ENCODE measurements around the gene GRB2. TPM values are rescaled to one million over a fixed set of nuclear protein-coding genes. Genes with fewer than 3 reads are reported as not detected.

The GRB2 gene
- total and polyA plus RNA-seq, 2 donors from 2014 or later: 65.3 to 119 TPM

GRCh38 chr17:75289832-75290337 lies 115.6 kb downstream of the GRB2 start:
- Histone ChIP-seq H3K4me3 (ENCODE audit: low read length in 3 of 3) (peak overlapping the region; percentile 71 to 90 (median 87)), H3K36me3 (ENCODE audit: control insufficient read depth in 2 of 3, insufficient read depth in 3 of 3, low read length in 3 of 3) (peaks cover 0 to 4% (median 3%) of the 10 kb centered on the region in 3 donors), H3K27me3 (ENCODE audit: control insufficient read depth, insufficient read depth, low read length) (no peaks in the 10 kb centered on the region), H3K9me3 (ENCODE audit: control insufficient read depth in 2 of 3, insufficient read depth in 1 of 3, low read length in 3 of 3) (no peaks in the 10 kb centered on the region), H3K4me1 (ENCODE audit: control insufficient read depth in 2 of 3, insufficient read depth in 2 of 3, low read depth in 1 of 3, low read length in 3 of 3) (peaks cover 0 to 3% (median 0%) of the 10 kb centered on the region in 3 donors), H3K9ac (ENCODE audit: low read length in 3 of 3) (peak overlapping the region; percentile 77 to 84 (median 81)), H3K27ac (ENCODE audit: low read depth in 2 of 2, low read length in 2 of 2) (peak overlapping the region; percentile 92 to 93)
- FAIRE-seq: no peak
- intact Hi-C loops (cut with DNase I): no loop called here
- peak; percentile 37 for TF ChIP-seq CTCF (IDR thresholded peaks at IDR 0.05; ENCODE audit: borderline replicate concordance, extremely low read depth, insufficient read depth)
- DNase-seq: peak in 3 of 5 donors; percentile 38 to 72 (median 57)

GRCh38 chr17:75289115-75289831 lies 116.2 kb downstream of the GRB2 start, which contains the start of gene SLC25A19:
Gene SLC25A19, minus strand, starts transcription at chr17:75289433. Its CDS starts 2,669 bp downstream, at chr17:75286764.
- peak within 1 kb of the TSS; percentile 77 to 84 (median 81) for H3K9ac ChIP-seq (ENCODE audit: low read length in 3 of 3)
- peak; percentile 69 for FAIRE-seq
- intact Hi-C loops (cut with DNase I): no loop called here

GRCh38 chr17:75288770-75289114 lies 116.7 kb downstream of the GRB2 start:
- Histone ChIP-seq H3K36me3 (ENCODE audit: control insufficient read depth in 2 of 3, insufficient read depth in 3 of 3, low read length in 3 of 3) (peaks cover 0 to 4% (median 3%) of the 10 kb centered on the region in 3 donors), H3K4me3 (ENCODE audit: low read length in 3 of 3) (peak overlapping the region; percentile 66 to 87 (median 71)), H3K27me3 (ENCODE audit: control insufficient read depth, insufficient read depth, low read length) (no peaks in the 10 kb centered on the region), H3K9ac (ENCODE audit: low read length in 3 of 3) (peak overlapping the region; percentile 61 to 73 (median 62)), H3K9me3 (ENCODE audit: control insufficient read depth in 2 of 3, insufficient read depth in 1 of 3, low read length in 3 of 3) (no peaks in the 10 kb centered on the region), H3K27ac (ENCODE audit: low read depth in 2 of 2, low read length in 2 of 2) (peak overlapping the region; percentile 39 to 93), H3K4me1 (ENCODE audit: control insufficient read depth in 2 of 3, insufficient read depth in 2 of 3, low read depth in 1 of 3, low read length in 3 of 3) (peaks cover 0 to 3% (median 0%) of the 10 kb centered on the region in 3 donors)
- intact Hi-C loops (cut with DNase I): no loop called here
- DNase-seq (no peak), FAIRE-seq (no peak)
- no peak for TF ChIP-seq CTCF (IDR thresholded peaks at IDR 0.05; ENCODE audit: borderline replicate concordance, extremely low read depth, insufficient read depth)

More at GRCh38 chr17:75289115-75289831, 116.2 kb downstream of the GRB2 start, which contains the start of gene SLC25A19:
- no peaks in the 10 kb centered on the region for H3K9me3 ChIP-seq (ENCODE audit: control insufficient read depth in 2 of 3, insufficient read depth in 1 of 3, low read length in 3 of 3)
- no peak for TF ChIP-seq CTCF (IDR thresholded peaks at IDR 0.05; ENCODE audit: borderline replicate concordance, extremely low read depth, insufficient read depth)
- H3K4me1 ChIP-seq (ENCODE audit: control insufficient read depth in 2 of 3, insufficient read depth in 2 of 3, low read depth in 1 of 3, low read length in 3 of 3): peaks cover 0 to 3% (median 0%) of the 10 kb centered on the region in 3 donors
- DNase-seq: peak; percentile 98 to 99 (median 99)
- peak within 1 kb of the TSS; percentile 71 to 90 (median 87) for H3K4me3 ChIP-seq (ENCODE audit: low read length in 3 of 3)
- no peaks in the 10 kb centered on the region for H3K27me3 ChIP-seq (ENCODE audit: control insufficient read depth, insufficient read depth, low read length)
- H3K27ac ChIP-seq (ENCODE audit: low read depth in 2 of 2, low read length in 2 of 2): peak within 1 kb of the TSS; percentile 92 to 93
- peaks cover 0 to 4% (median 3%) of the 10 kb centered on the region in 3 donors for H3K36me3 ChIP-seq (ENCODE audit: control insufficient read depth in 2 of 3, insufficient read depth in 3 of 3, low read length in 3 of 3)

All from kidney (tissue), 14 donors.